Mammary epithelial cell (primary cell): ENCODE data around the gene OCA2.

Experiments used
- EZH2 ChIP-seq: IDR thresholded peaks from 2 replicates; pipeline ENCODE4 v1.6.1; 2012; ENCODE audit warnings: low read length, inconsistent platforms, borderline replicate concordance
- TF ChIP-seq, protein P1 (sequence below), 2 donors: IDR thresholded peaks in 1 of 2; conservative IDR thresholded peaks in 1 of 2; 2 replicates each; pipeline ENCODE4 v1.5.1; 2011 to 2012; ENCODE audit warnings: inconsistent platforms in 2 of 2, low read length in 2 of 2, mild to moderate bottlenecking in 2 of 2, control low read depth in 1 of 2, low read depth in 1 of 2; ENCODE audit not compliant: insufficient read depth in 1 of 2; ENCODE audit errors: extremely low read depth in 1 of 2

DNA sequence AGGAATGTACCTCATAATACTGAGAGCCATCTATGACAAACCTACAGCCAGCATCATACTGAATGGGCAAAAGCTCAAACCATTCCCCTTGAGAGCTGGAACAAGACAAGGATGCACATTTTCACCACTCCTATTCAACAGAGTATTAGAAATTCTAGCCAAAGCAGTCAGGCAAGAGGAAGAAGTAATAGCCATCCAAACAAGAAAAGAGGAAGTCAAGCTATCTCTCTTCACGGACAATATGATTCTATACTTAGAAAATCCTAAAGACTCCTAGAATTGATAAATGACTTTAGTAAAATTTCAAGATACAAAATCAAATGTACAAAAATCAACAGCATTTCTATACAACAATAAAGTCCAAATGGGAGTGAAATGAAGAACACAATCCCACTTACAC is 30.2 kb downstream of the OCA2 start:
- TF ChIP-seq, protein P1, sequence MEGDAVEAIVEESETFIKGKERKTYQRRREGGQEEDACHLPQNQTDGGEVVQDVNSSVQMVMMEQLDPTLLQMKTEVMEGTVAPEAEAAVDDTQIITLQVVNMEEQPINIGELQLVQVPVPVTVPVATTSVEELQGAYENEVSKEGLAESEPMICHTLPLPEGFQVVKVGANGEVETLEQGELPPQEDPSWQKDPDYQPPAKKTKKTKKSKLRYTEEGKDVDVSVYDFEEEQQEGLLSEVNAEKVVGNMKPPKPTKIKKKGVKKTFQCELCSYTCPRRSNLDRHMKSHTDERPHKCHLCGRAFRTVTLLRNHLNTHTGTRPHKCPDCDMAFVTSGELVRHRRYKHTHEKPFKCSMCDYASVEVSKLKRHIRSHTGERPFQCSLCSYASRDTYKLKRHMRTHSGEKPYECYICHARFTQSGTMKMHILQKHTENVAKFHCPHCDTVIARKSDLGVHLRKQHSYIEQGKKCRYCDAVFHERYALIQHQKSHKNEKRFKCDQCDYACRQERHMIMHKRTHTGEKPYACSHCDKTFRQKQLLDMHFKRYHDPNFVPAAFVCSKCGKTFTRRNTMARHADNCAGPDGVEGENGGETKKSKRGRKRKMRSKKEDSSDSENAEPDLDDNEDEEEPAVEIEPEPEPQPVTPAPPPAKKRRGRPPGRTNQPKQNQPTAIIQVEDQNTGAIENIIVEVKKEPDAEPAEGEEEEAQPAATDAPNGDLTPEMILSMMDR (conservative IDR thresholded peaks at IDR 0.05 in 1 of 2, IDR thresholded peaks at IDR 0.05 in 1 of 2; ENCODE audit: extremely low read depth in 1 of 2, insufficient read depth in 1 of 2, low read depth in 1 of 2, low read length in 2 of 2): no peak
- TF ChIP-seq EZH2: no peak
